LNCaP clone FGC (cell line): ENCODE measurements around the gene RTL10.

ENCODE experiments used
- DNase-seq: peaks from one replicate; pipeline ENCODE4 v3.0.0-alpha.2; 2011; ENCODE audit warnings: low read depth
- H3K4me3 ChIP-seq: 2 replicates; pipeline ENCODE4 v1.5.1; 2011; ENCODE audit warnings: mild to moderate bottlenecking, low read depth, low read length, control low read depth
- TF ChIP-seq, protein P1 (sequence below): IDR thresholded peaks from 2 replicates; pipeline ENCODE4 v1.5.1; 2012; ENCODE audit warnings: mild to moderate bottlenecking; ENCODE audit not compliant: control insufficient read depth, insufficient read depth; ENCODE audit errors: extremely low read depth

RTL10 gene

DNA sequence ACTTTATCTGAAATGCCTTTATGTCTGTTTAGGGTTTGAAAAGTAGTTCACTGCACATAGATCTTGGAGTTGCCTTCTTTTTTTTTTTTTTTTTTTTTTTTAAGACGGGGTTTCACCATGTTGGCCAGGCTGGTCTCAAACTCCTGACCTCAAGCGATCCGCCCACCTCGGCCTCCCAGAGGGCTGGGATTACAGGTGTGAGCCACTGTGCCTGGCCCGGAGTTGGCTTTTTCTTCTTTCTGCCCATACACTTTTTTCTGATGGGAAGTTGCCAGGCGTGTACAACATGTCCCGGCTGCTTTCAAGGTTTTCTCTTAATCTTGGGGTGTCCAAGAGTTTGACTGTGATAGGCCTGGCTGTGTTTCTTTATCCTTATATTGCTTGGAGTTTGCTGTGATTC, 12.9 kb upstream of the RTL10 start:
- TF ChIP-seq, protein P1, sequence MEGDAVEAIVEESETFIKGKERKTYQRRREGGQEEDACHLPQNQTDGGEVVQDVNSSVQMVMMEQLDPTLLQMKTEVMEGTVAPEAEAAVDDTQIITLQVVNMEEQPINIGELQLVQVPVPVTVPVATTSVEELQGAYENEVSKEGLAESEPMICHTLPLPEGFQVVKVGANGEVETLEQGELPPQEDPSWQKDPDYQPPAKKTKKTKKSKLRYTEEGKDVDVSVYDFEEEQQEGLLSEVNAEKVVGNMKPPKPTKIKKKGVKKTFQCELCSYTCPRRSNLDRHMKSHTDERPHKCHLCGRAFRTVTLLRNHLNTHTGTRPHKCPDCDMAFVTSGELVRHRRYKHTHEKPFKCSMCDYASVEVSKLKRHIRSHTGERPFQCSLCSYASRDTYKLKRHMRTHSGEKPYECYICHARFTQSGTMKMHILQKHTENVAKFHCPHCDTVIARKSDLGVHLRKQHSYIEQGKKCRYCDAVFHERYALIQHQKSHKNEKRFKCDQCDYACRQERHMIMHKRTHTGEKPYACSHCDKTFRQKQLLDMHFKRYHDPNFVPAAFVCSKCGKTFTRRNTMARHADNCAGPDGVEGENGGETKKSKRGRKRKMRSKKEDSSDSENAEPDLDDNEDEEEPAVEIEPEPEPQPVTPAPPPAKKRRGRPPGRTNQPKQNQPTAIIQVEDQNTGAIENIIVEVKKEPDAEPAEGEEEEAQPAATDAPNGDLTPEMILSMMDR, result no peak
- no peak overlapping the region for H3K4me3 ChIP-seq

DNA sequence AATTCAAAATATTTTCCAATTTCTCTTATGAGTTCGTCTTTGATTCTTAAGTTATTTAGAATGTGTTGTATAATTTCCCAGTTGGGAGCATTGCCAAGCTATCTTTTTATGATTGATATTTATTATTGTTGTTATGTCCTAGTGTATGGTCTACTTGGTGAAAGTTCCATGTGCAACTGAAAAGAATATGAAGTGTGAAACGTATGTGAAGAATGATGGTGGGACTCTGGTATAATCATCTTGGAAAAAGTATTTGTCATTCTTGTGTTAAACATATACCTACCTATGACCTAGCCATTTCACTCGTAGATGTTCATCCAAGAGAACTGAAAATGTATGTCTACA, 12.0 kb upstream of the RTL10 start:
- no peak overlapping the region for H3K4me3 ChIP-seq
- TF ChIP-seq, protein P1, result no peak
- DNase-seq, result no peak

More for the DNA sequence above, 12.9 kb upstream of the RTL10 start:
- no peak for DNase-seq

DNA sequence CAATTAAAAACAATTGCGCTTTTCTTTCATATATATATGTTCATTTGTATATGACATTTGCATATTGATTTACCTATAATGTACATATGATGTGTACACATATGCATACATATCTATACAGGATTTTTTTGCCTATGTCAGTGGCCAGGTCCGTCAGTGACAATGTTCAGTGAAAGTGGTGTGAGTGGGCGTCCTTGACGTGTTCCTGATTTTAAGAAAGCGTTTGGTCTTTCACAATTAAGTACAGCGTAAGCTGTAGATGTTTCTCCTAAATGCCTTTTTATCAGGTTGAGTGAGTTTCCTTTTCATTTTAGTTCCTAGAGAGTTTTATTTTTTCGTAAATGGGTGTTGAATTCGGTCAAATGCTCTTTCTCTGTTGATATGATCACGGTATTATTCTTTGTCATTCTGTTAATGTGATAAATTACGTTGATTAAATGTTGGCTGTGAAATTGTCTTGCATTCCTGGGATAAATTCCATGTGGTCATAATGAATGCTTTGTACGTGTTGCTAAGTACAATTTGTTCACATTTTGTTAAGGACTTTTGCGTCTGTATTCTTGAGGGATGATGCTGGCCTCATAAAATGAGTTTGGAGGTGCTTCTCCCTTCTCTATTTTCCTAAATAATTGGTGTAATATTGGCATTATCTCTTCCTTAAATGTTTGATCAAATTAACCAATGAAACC, 10.6 kb upstream of the RTL10 start:
- DNase-seq, result no peak
- H3K4me3 ChIP-seq, result no peak overlapping the region
- TF ChIP-seq, protein P1, result no peak

DNA sequence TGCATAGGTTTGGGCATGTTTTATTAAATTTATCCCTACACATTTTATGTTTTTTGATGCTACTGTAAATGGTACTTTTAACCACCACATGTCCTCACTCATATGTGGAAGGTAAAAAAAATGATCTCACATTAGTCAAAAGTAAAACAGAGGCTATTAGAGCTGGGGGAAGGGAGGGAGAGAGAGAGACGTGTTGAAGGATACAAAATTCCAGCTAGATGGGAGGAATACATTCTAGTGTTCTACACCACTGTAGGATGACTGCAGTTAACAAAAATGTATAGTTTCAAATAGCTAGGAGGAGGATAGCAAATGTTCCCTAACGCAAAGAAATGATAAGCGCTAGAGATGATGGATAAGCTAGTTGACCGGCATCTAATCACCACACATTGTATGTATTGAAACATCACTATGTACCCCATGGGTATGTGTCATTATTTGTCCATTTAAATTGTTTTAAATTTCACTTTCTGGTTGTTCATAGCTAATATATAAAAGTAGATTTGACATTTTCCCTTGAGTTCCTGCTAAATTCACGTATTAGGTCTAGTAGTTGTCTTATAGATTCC, 9.9 kb upstream of the RTL10 start:
- H3K4me3 ChIP-seq, result no peak overlapping the region
- TF ChIP-seq, protein P1, result no peak
- no peak for DNase-seq

DNA sequence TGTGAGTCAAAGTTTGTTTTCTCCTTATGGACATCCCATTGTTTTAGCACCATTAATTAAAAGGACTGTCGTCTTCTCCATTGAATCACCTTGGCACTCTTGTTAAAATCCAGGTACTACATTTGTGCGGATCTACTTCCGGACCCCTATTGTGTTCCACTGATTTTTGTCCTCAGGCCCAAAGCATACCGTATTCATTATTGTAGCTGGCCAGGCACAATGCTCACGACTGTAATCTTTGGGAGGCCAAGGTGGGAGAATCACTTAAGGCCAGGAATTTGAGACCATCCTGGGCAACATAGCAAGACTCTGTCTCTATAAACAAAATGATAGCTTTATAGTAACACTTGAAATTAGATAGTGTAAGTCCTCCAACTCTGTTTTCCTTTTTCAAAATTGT, 8.9 kb upstream of the RTL10 start:
- TF ChIP-seq, protein P1, result no peak
- no peak overlapping the region for H3K4me3 ChIP-seq
- DNase-seq, result no peak

DNA sequence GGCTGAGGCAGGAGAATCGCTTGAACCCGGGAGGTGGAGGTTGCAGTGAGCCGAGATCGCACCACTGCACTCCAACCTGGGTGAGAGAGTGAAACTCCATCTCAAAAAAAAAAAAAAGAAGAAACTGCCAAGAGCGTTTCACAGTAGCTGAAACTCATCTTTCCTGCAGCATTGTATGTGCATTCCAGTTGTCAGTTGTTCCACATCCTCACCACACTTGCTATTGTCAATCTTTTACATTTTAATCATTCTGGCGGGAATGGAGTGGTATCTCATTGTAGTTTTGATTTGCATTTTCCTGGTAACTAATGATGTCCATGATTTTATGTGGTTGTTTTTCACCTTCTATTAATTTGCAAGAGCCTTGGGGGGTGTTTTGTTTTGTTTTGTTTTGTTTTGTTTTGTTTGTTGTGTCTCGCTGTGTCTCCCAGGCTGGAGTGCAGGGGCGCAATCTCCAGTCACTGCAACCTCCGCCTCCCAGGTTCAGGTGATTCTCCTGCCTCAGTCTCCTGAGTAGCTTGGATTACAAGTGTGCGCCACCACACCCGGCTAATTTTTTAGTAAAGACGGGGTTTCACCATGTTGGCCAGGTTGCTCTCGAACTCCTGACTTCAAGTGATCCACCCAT, 8.1 kb upstream of the RTL10 start:
- TF ChIP-seq, protein P1, result no peak
- H3K4me3 ChIP-seq, result no peak overlapping the region

More for the DNA sequence above, 8.1 kb upstream of the RTL10 start:
- DNase-seq, result no peak
